Retinal pigment epithelial cell (primary cell): ENCODE data around the gene CALB2.

Experiments
- DNase-seq: peaks from one replicate; pipeline ENCODE4 v3.0.0-alpha.2; 2010; ENCODE audit warnings: low read depth
- H3K4me3 ChIP-seq: 2 replicates; pipeline ENCODE4 v1.5.1; 2011; ENCODE audit warnings: mild to moderate bottlenecking, low read length, control low read depth, moderate library complexity
- CTCF ChIP-seq: conservative IDR thresholded peaks from 2 replicates; pipeline ENCODE4 v1.5.1; 2011; ENCODE audit warnings: low read depth, low read length, control low read depth, inconsistent platforms

The CALB2 gene

GRCh38 chr16:71406724-71407123, 48.2 kb downstream of the CALB2 start:
- H3K4me3 ChIP-seq: no peak overlapping the region
- no peak for TF ChIP-seq CTCF
- no peak for DNase-seq

DNA sequence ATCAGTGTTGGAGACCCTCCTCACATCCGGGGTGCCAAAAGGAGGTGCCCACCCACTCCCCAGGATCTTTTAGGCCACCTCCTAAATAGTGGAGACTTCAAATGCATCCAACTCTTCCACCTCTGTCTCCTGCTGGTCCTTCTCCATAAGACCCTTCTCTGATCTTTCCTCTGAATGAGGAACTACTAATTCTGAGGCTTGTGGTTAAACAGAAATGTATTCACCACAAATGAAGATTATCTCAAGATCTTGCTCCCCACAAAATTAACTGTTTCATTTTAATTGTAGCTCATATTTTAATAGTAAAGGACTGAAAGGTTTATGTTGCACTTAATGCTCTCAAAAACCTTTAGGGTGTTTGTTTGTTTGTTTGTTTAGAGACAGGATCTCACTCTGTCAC, 49.2 kb downstream of the CALB2 start:
- TF ChIP-seq CTCF: no peak
- H3K4me3 ChIP-seq: no peak overlapping the region
- no peak for DNase-seq

DNA sequence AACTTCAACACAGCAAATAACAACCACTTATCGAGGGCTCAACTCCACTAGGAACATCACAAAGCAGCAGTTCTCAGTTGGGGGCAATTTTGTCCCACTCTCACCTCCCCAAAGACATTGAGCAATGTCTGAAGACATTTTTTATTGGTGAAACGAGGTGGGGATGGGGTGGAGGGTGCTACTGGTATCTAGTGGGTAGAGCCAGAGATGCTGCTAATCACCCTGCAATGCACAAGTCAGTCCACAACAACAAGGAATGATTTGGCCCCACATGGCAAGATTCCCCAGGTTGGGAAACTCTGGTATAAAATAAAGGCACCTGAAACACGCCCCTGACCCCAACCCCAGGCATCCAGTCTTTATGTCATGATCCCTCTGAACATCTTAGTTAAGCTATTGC, 50.0 kb downstream of the CALB2 start:
- DNase-seq: no peak
- no peak for TF ChIP-seq CTCF
- H3K4me3 ChIP-seq: no peak overlapping the region

DNA sequence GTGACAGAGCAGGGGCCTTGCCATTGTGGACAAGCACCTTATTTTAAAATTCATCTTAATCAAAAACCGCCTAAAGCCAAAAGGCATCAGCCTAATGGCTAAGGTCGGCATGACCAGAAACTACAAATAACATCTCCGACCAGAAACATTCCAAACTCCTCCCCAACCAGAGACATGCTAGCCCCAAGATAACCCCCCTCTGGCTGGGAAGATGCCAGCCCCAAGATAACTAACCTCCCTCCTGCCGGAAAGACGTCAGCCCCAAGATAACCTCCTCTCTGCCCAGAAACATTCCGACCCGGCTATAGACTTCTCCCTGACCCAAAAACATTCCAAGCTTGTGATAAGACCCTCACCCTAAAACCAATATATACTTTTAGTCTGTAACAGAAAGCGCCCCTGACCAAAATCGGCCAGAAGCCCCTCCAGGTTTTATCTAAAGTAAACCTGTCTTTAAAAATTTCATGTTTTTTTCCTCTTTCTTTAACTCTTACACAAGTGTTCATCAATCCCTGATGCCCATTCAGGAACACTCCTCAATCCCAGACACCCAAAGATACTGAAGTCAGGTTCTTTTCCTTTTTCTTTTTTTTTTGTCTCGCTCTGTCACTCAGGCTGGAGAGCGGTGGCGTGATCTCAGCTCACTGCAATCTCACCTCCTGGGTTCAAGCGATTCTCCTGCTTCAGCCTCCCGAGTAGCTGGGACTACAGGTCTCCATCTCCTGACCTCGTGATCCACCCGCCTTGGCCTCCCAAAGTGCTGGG, 50.7 kb downstream of the CALB2 start:
- TF ChIP-seq CTCF: no peak
- DNase-seq: no peak
- H3K4me3 ChIP-seq: no peak overlapping the region

DNA sequence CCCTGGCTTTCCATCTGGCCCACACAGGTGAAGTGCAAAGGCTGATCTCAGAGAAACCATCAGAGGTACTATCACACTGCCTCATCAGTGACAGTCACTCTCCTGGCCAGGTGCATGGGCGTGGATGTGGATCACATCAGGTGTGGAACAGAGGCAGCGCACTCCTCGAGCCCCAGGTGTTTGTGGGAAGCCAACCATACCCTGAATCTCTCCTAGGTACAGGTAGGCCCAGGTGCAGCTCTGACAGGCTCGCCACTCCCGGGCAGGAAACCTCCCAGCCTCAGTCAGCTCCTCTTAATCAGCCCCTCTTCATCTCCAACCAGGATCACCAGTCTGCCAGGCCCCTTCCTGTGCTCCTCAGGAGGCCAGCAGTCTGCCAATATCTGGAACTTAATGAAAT, 51.6 kb downstream of the CALB2 start:
- no peak overlapping the region for H3K4me3 ChIP-seq
- TF ChIP-seq CTCF: no peak
- no peak for DNase-seq

DNA sequence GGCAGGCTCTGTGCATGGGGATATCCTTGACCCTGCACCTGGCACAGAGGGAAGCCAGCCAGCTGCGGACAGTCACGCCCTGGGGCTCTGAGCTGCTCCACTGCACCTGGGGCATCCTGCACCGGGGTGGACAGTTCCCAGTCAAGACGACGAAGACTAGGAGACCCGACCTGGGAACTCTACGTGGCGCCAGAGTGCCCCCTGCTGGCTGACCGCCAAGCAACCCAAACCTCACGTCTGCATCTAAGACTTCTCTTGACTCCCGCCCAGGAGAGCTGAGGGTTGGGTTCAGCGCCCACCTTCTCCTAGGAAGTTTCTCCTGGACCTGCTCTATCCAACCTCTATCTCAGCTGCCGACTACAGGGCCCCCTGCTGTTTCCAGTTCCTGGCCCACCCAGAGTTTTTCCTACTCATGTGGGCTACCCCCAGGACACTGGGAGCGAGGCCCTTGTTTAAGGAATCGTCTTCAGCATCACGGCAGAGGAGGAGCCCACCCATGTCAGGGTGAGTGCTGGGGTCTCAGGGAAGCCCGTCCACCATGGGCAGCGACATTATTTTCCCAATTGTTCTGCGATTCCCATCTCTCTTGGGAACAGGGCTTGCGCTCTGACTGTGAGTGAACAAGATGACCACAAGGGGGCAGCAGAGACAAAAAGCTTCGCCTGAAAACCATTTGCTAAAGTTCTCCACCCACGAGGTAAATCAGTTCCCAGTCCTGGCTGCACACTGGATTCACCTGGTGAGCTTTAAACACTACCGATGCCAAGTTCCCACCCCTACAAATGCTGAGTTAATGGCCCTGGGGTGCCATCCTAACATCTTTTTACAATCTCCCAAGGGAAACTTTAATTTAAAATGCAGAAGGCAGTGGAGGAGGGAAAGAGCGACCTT, 54.0 kb downstream of the CALB2 start:
- DNase-seq: peak; percentile 16
- peak; percentile 84 for TF ChIP-seq CTCF
- no peak overlapping the region for H3K4me3 ChIP-seq
